AG04450 (cell line): ENCODE data around the gene URB1. TPM values are rescaled to one million over a fixed set of nuclear protein-coding genes. Genes with fewer than 3 reads are reported as not detected.
A peak's percentile ranks its signal among the peaks of the same experiment; 100 is the strongest.
"Not testable (repeated sequence)": the region's sequence is repeated elsewhere in the genome, so short reads cannot be mapped to it uniquely, and the experiment has no call there.

Source experiments
- CTCF ChIA-PET: fragments of 300-600, 350-600 bp; formaldehyde crosslinking; extraction: SDS; loops from one replicate; lab custom pipeline; 2022; ENCODE audit warnings: antibody characterized with exemption, inconsistent platforms; lab: Charles Lee
- POLR2A ChIA-PET: fragments of 350-600 bp; formaldehyde crosslinking; extraction: SDS; loops from one replicate; lab custom pipeline; 2021; ENCODE audit warnings: antibody characterized with exemption, inconsistent platforms; lab: Yijun Ruan, JAX
- DNase-seq: peaks from one replicate; pipeline ENCODE4 v3.0.0-alpha.2; 2011; ENCODE audit warnings: low read depth, low spot score
- H3K27ac ChIP-seq: one replicate; pipeline ENCODE4 v1.5.1; 2012; ENCODE audit warnings: low read depth, low read length, control low read depth
- H3K27me3 ChIP-seq: one replicate; pipeline ENCODE4 v1.6.0; 2012; ENCODE audit warnings: low read length; ENCODE audit not compliant: control insufficient read depth, insufficient read depth
- H3K4me3 ChIP-seq: 2 replicates; pipeline ENCODE4 v1.5.1; 2011; ENCODE audit warnings: mild to moderate bottlenecking, low read depth, low read length, control low read depth
- H3K9me3 ChIP-seq: 2 replicates; pipeline ENCODE4 v1.5.1; 2012; ENCODE audit warnings: low read length; ENCODE audit not compliant: control insufficient read depth, insufficient read depth
- polyA minus RNA-seq: library from RNA; depleted of rRNA, polyadenylated mRNA; stranded (reverse); fragments of >200 nt; gene quantifications from 2 replicates; pipeline ENCODE4 v1.2.3, GENCODE V29; 2011; rRNA and poly(A)+ RNA removed
- polyA plus RNA-seq: library from polyadenylated mRNA; depleted of rRNA; stranded (reverse); fragments of >200 nt; gene quantifications from 2 replicates; pipeline ENCODE4 v1.2.3, GENCODE V29; 2011; rRNA removed
- TF ChIP-seq, protein P1 (sequence below): IDR thresholded peaks from 2 replicates; pipeline ENCODE4 v1.5.1; 2011; ENCODE audit warnings: low read depth, low read length, control low read depth, inconsistent platforms

Gene URB1, protein sequence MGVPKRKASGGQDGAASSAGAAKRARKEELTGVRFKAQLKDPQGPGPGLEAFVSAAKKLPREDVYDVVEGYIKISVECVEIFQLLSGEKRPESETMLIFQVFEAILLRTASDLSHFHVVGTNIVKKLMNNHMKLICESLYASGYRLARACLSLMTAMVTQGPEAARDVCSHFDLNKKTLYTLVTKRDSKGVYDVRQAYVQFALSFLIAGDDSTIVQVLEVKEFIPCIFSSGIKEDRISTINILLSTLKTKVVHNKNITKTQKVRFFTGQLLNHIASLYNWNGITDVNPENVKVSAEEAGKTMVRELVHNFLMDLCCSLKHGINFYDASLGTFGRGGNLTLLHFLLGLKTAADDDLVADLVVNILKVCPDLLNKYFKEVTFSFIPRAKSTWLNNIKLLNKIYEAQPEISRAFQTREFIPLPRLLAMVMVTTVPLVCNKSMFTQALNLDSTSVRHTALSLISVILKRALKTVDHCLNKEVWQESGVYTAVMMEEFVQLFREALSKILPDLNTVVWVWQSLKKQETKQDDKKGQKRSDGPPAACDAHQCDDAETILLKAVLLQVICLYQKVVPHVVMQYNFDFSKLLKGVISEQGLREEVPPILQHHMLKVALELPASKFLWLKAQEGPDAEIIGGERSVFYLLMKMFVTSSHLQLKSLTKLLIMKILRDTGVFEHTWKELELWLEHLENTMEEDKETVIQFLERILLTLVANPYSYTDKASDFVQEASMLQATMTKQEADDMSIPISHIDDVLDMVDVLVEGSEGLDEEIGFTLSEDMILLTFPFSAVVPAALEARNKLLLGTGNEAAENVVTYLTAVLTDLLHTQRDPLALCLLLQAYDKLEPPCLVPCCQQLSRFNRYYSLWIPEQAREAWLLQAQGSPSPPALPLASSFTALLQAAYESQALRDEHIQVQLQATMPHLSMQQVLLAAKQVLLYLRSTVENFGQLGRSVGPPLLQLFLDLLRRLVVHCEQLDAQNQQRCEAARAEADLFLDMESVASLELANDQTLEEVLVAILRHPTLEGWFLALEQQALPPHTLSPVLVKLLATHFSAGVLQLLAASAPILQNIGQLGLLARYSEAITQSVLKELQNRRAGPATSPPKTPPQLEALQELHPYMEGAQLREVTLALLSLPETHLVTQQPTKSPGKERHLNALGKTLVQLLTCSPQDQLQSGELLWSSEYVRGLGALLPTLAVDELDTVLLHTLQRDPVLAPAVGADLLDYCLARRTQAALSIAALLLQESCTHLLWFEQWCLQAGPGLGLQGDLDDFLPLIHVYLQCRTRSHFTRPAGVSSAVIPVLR (N-terminal part only)
- polyA plus RNA-seq (7.6 and 7.7 TPM in 2 replicates), polyA minus RNA-seq (17.0 and 17.1 TPM in 2 replicates)

DNA sequence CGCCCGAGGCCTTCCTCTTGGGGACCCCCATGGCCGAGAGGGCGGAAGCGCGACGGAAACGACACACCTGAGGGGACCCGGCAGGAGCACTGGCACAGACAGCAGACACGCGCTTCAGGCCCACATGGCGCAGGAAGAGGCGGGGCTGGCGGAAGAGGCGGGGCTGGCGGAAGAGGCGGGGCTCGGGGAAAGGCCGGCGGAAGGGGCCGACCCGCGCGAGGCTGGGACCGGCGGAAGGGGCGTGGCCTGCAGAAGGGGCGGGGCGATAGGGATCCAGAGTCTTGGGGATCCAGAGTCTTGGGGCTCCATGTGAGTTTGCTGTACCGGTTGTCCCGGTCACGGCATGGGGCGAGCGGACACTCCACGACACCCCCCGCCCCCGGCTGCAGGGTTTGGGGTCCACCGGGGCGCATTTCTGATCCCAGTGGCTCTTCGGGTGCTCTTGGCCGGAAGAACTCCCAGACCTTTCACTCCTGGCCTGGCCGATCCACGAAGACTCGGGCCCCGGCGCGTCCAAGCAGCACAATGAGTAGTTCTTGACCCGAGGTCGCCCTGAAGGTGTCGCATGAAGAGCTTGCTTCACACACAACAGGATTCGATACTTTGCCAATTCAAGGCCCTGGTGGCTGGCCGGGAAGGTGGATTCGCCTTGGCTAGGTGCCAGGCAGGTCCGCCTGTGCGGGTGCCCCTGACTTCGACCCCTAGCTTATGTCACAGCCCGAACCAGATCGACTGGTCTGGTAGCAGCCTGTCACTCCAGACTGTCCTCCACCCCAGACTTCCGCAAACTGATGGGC, at the start of gene URB1:
Gene URB1, minus strand, starts transcription at position 133 of the 797 bp plus-strand sequence. Its CDS starts 102 bp downstream, at position 31.
- TF ChIP-seq, protein P1, sequence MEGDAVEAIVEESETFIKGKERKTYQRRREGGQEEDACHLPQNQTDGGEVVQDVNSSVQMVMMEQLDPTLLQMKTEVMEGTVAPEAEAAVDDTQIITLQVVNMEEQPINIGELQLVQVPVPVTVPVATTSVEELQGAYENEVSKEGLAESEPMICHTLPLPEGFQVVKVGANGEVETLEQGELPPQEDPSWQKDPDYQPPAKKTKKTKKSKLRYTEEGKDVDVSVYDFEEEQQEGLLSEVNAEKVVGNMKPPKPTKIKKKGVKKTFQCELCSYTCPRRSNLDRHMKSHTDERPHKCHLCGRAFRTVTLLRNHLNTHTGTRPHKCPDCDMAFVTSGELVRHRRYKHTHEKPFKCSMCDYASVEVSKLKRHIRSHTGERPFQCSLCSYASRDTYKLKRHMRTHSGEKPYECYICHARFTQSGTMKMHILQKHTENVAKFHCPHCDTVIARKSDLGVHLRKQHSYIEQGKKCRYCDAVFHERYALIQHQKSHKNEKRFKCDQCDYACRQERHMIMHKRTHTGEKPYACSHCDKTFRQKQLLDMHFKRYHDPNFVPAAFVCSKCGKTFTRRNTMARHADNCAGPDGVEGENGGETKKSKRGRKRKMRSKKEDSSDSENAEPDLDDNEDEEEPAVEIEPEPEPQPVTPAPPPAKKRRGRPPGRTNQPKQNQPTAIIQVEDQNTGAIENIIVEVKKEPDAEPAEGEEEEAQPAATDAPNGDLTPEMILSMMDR = no peak
- Histone ChIP-seq H3K27ac (peak within 1 kb of the TSS; percentile 22), H3K9me3 (peaks cover 3% of the 10 kb centered on the region; the same call in 1 of the 2 replicates), H3K4me3 (peak within 1 kb of the TSS; percentile 86), H3K27me3 (no peaks in the 10 kb centered on the region)
- ChIA-PET CTCF (interaction anchor here (1.5 to 2.4 kb wide), 4 partner anchors 9 to 208 kb away, joined by 4 to 26 read pairs (median 8); no protein-coding TSS in a partner anchor), POLR2A (interaction anchor here (0.5 to 1.4 kb wide), 2 partner anchors 21 to 123 kb away, joined by 4 to 5 read pairs; no protein-coding TSS in a partner anchor)
- peak; percentile 32 for DNase-seq

DNA sequence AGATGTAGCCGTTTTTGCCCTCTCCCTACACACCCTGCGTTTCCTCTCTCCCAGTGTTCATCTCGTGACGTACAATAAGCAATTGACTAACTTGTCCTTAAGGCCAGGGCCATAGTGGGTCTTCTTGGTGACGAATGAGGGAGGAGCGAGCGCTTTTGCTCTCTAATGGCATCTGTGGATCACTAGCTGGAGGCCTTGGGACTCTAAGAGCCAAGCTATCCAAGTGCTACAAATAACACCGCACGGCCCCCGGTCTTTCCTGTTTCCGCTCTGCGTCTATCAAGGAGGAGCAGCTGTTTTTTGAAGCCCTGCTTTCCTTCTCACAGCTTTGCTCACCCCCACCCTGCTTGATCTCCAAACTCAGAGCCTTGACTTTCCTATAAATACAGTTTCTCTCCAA, 44.9 kb upstream of the URB1 start:
- H3K4me3 ChIP-seq = no peak overlapping the region
- TF ChIP-seq, protein P1 = no peak
- no peak for DNase-seq
- H3K27me3 ChIP-seq = no peaks in the 10 kb centered on the region
- ChIA-PET CTCF (no interaction called here), POLR2A (interaction anchor here (0.6 kb wide), 1 partner anchor 22 kb away, joined by 3 read pairs; no protein-coding TSS in a partner anchor)
- H3K9me3 ChIP-seq = no peaks in the 10 kb centered on the region
- no peak overlapping the region for H3K27ac ChIP-seq

DNA sequence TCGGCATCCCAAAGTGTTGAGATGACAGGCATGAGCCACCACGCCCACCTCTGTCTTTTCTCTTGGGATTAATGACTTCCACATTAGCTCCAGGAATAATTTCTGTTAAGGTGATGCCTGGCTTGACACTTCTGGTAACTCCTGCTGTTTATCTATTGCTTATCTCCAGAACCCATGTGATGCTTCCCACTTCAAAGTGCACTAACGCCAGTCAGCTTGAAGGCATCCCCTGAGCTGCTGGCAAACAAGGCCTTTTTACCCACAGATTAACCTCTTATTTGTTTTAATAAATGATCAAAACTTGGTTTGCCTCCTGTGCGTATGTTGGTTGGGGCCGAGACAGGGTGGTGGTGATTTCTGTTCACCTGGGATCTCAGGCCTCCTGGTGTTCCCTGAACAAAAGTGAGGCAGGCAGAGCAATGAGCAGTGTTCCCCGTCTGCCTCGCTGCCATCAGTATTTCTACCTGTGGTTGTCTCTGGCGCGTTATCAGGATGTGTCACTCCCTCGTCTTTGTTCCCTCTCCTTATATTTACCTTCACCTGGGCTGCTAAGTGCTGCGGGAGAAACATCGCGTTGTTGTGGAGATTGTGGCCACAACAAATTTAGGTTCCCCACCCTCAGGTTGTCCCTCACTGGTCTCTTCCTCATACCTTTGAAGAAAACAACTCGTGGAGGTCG, 40.3 kb upstream of the URB1 start:
- POLR2A ChIA-PET, DNase-seq, CTCF ChIA-PET, H3K9me3 ChIP-seq, H3K27ac ChIP-seq, H3K27me3 ChIP-seq, H3K4me3 ChIP-seq: not testable (repeated sequence)

DNA sequence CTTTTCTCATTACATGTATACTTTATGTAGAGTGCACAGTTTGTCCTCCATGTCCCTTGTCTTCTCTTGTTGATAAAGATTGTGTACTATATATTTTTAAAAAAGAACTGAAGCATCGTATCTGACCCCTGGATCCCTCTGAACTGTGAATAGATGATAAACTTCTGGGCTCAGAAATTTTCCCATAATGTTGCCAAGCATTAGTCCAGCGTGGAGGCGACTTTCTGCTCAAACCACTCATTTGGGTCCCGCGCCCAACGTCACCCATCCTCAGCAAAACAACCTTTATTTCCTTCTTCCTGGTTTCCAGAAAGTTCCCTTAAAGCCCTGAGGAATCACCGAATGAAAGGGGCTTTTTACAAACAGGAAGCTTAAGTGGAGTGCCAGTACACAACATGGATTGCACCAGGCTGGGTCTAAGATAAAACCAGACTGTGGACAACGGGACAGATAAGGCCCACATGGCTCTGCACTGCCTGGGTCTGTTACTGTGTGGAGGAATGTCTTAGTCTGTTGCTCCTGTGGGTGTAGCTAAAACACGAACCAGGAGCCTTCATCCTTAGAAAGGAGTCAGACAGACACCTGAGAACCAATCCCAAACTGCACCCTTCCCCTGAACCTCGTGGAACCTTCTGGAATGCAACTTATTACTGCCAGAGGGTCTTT, 35.3 kb upstream of the URB1 start:
- Histone ChIP-seq H3K4me3 (no peak overlapping the region), H3K27ac (no peak overlapping the region), H3K9me3 (no peaks in the 10 kb centered on the region), H3K27me3 (no peaks in the 10 kb centered on the region)
- TF ChIP-seq, protein P1 = no peak
- POLR2A ChIA-PET = no interaction called here
- no peak for DNase-seq
- CTCF ChIA-PET = no interaction called here
